ACC112 (cell line): Measurements from ENCODE around the gene DMXL2.
A peak's percentile ranks its signal among the peaks of the same experiment; 100 is the strongest.
"Not testable (repeated sequence)": the region's sequence is repeated elsewhere in the genome, so short reads cannot be mapped to it uniquely, and the experiment has no call there.

ENCODE experiments used
- H2AFZ ChIP-seq: fragments of 200-600 bp; sonication (generic); one replicate; pipeline ENCODE4 v1.6.0; 2017; ENCODE audit warnings: antibody characterized with exemption, low read length; ENCODE audit not compliant: unreplicated experiment
- H3K27ac ChIP-seq: fragments of 200-600 bp; sonication (generic); 2 replicates; pipeline ENCODE4 v1.5.1; 2014; ENCODE audit warnings: low read depth, mild to moderate bottlenecking, antibody characterized with exemption, low read length, moderate library complexity
- H3K27me3 ChIP-seq: fragments of 200-600 bp; sonication (generic); 2 replicates; pipeline ENCODE4 v1.6.1; 2014; ENCODE audit warnings: mild to moderate bottlenecking, antibody characterized with exemption, low read length, moderate library complexity, mixed read lengths; ENCODE audit not compliant: insufficient read depth
- H3K36me3 ChIP-seq: fragments of 200-600 bp; sonication (generic); 2 replicates; pipeline ENCODE4 v1.6.1; 2016; ENCODE audit warnings: mild to moderate bottlenecking, antibody characterized with exemption, low read length, moderate library complexity, mixed read lengths; ENCODE audit not compliant: insufficient read depth
- H3K4me1 ChIP-seq: fragments of 200-600 bp; sonication (generic); one replicate; pipeline ENCODE4 v1.6.1; 2016; ENCODE audit warnings: low read length, mixed read lengths; ENCODE audit not compliant: insufficient read depth, unreplicated experiment, control insufficient read depth
- H3K4me3 ChIP-seq: fragments of 200-600 bp; sonication (generic); 2 replicates; pipeline ENCODE4 v1.5.1; 2014; ENCODE audit warnings: mild to moderate bottlenecking, low read depth, low read length
- H3K79me2 ChIP-seq: fragments of 200-600 bp; sonication (generic); one replicate; pipeline ENCODE4 v1.6.0; 2016; ENCODE audit warnings: low read length; ENCODE audit not compliant: control insufficient read depth, unreplicated experiment, insufficient read depth

DMXL2 gene

DNA sequence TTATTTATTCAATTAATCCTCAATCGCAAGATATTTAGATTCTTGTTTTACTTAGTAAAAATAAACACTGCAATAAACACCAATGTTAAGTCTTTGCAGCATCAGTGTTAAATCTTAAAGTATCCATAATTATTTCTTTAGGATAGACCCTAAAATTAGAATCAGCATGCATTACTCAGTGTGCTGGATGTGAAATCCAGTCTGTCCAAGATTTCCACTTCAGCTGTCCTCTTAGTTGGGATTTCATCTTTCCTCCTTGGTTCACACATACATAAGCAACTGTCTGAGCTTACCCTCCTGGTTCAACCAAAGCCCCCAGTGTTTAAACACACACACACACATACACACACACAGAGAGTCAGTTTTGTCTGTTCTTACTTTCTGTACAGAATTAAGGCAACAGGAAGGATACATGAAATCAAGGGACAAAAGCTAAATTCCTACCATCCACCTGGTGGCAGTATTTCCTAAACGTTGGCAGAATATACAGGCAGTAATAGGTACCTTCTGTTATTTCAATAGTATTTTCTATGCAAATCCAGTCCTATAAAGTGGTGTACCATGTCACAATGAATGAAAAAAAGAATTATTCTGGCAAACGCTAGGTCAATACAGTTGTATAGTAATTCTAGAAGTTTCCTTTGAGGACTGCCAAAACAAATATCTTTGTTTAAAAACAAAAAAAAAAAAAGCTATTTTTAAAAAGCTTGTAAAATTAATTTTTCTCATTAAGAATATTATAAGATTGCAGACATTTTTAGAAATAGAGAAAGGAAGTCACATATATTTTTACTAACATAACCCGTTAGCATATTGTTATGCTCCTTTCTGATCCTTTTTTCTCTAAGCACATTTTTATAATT lies 27.3 kb upstream of the DMXL2 start:
- H3K36me3 ChIP-seq: no peaks in the 10 kb centered on the region
- no peak overlapping the region for H3K27ac ChIP-seq
- H3K4me3 ChIP-seq: no peak overlapping the region
- H3K4me1 ChIP-seq: peaks cover 7% of the 10 kb centered on the region
- H3K79me2 ChIP-seq: no peaks in the 10 kb centered on the region
- H3K27me3 ChIP-seq: no peaks in the 10 kb centered on the region
- H2AFZ ChIP-seq: no peak overlapping the region

DNA sequence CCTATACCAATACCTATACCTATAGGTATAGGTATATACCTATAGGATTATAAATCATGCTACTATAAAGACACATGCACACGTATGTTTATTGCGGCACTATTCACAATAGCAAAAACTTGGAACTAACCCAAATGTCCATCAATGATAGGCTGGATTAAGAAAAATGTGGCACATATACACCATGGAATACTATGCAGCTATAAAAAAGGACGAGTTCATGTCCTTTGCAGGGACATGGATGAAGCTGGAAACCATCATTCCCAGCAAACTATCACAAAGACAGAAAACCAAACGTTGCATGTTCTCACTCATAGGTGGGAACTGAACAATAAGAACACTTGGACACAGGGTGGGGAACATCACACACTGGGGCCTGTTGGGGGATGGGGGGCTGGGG lies 26.1 kb upstream of the DMXL2 start:
- not testable (repeated sequence) for H2AFZ ChIP-seq, H3K4me1 ChIP-seq, H3K27me3 ChIP-seq, H3K27ac ChIP-seq, H3K79me2 ChIP-seq, H3K4me3 ChIP-seq, H3K36me3 ChIP-seq

DNA sequence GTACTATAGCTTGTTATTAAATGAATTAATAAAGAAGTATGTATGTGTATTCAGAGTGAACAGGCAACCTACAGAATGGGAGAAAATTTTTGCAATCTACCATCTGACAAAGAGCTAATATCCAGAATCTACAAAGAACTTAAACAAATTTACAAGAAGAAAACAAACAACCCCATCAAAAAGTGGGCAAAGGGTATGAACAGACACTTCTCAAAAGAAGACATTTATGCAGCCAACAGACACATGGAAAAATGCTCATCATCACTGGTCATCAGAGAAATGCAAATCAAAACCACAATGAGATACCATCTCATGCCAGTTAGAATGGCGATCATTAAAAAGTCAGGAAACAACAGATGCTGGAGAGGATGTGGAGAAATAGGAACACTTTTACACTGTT lies 25.5 kb upstream of the DMXL2 start:
- H3K4me1 ChIP-seq, H3K79me2 ChIP-seq, H3K27ac ChIP-seq, H2AFZ ChIP-seq, H3K36me3 ChIP-seq, H3K27me3 ChIP-seq, H3K4me3 ChIP-seq: not testable (repeated sequence)

DNA sequence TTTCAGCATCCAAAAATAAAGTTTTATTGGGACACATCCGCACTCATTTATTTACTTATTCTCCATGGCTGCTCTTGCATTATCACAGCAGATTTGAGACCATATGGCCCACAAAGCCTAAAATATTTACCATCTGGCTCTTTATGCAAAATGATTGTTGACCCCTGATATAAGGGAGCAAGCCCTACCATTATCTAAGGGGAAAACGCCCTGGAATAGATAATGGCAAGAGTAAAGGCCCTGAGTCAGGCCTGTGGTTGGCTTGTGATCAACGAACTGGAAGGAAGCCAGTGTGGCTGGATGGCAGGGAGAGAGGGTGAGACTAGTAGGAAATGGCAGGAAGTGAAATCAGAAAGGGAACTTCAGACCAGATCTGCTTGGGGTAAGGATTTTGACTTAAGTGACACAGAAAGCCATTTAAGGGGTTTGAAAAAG lies 24.6 kb upstream of the DMXL2 start:
- Histone ChIP-seq H3K79me2 (no peaks in the 10 kb centered on the region), H3K4me3 (no peak overlapping the region), H3K27ac (no peak overlapping the region), H3K36me3 (no peaks in the 10 kb centered on the region), H3K27me3 (no peaks in the 10 kb centered on the region), H2AFZ (peak overlapping the region; percentile 30), H3K4me1 (peaks cover 7% of the 10 kb centered on the region)

DNA sequence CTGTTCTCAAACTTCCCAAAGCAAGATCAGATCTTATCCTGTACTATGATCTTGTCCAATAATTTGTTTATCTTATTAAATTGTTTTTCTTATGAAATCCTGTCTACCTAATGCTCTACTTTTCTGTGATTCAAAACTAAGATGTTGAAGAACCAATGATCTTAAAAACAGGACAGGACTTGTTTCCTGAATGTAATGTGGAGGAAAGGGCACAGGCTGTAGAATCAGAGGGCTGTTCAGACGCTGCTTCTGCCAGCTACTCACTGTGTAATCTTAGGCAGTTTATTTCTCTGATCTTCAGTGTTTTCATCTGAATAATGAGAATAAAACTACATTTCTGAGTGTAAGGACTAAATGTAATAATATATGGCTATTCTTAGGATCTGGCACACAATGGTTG lies 20.1 kb upstream of the DMXL2 start:
- no peaks in the 10 kb centered on the region for H3K79me2 ChIP-seq
- no peaks in the 10 kb centered on the region for H3K27me3 ChIP-seq
- no peak overlapping the region for H3K4me3 ChIP-seq
- peaks cover 7% of the 10 kb centered on the region for H3K4me1 ChIP-seq
- H3K36me3 ChIP-seq: no peaks in the 10 kb centered on the region
- no peak overlapping the region for H3K27ac ChIP-seq
- H2AFZ ChIP-seq: no peak overlapping the region

DNA sequence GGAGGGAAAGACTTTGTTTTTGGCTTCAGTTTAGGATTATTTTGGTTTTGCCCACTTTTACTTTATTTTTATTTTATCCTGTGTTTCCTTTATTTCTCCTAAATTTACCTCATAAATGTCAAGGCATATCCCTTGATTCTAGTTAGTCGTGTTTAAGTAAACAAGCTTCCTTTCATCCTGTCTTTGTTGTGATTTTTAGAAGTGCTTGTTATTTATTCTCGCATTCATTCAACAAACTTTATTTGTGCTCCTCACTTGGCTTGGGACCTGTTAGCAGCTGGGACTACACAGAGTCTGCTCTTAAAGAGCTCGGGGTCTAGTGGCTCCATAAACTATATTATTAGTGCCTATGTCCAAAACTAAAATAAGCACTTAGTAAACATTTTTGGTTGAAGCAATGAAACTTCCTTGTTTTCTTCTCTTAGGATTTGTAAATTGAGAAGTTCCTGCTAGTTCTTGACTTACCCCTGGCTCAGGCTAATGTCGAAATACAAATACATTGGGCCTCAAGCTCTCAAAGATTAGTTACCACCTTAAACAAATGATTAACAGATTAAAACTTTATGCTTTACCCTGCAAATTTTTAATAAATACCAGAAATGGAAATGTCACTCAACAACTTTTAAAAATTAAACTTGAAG lies 19.0 kb upstream of the DMXL2 start:
- no peak overlapping the region for H3K4me3 ChIP-seq
- H2AFZ ChIP-seq: no peak overlapping the region
- no peaks in the 10 kb centered on the region for H3K4me1 ChIP-seq
- H3K27ac ChIP-seq: no peak overlapping the region
- H3K36me3 ChIP-seq: no peaks in the 10 kb centered on the region
- no peaks in the 10 kb centered on the region for H3K27me3 ChIP-seq
- H3K79me2 ChIP-seq: no peaks in the 10 kb centered on the region

DNA sequence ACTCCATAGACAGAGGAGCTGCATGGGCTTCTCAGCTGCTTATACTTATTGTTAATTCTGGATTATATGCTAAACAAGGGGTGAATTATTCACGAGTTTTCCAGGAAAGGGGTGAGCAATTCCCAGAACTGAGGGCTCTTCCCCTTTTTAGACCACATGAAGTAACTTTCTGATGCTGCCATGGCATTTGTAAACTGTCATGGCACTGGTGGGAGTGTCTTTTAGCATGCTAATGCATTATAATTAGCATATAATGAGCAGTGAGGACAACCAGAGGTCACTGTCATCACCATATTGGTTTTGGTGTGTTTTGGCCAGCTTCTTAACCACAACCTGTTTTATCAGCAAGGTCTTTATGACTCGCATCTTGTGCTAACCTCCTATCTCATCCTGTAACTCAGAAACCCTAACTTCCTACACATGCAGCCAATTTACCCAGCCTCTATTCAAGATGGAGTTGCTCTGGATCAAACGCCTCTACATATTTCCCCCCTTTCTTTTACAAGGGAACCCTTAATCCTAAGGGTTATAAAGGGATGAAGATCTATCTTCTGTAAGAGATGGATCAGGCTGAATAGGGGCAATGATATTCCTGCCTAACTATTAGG lies 12.1 kb upstream of the DMXL2 start:
- Histone ChIP-seq H3K36me3 (no peaks in the 10 kb centered on the region), H3K27ac (no peak overlapping the region), H3K27me3 (no peaks in the 10 kb centered on the region), H3K79me2 (no peaks in the 10 kb centered on the region), H2AFZ (no peak overlapping the region), H3K4me3 (no peak overlapping the region), H3K4me1 (no peaks in the 10 kb centered on the region)

DNA sequence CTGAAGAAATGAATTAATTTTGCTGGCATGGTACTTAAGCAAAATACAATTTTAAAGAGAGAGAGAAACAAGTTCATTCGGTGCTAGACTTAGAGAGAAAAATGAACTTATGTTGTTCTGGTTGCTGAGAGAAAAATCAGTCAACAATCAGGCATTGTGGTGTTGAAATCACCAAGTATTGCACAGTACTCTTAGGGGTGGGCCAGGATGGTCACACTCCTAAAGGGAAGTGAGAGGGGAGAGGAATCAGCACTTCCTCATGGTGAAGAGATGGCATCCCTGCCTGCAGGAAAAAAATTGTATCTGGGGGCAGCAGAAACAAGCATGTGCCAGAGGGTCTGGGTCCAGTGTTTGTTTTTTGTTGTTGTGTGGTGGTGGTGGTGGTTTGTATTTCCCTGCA lies 7.0 kb upstream of the DMXL2 start:
- Histone ChIP-seq H3K79me2 (no peaks in the 10 kb centered on the region), H3K4me3 (no peak overlapping the region), H3K36me3 (no peaks in the 10 kb centered on the region), H3K4me1 (no peaks in the 10 kb centered on the region), H2AFZ (no peak overlapping the region), H3K27me3 (no peaks in the 10 kb centered on the region), H3K27ac (no peak overlapping the region)

DNA sequence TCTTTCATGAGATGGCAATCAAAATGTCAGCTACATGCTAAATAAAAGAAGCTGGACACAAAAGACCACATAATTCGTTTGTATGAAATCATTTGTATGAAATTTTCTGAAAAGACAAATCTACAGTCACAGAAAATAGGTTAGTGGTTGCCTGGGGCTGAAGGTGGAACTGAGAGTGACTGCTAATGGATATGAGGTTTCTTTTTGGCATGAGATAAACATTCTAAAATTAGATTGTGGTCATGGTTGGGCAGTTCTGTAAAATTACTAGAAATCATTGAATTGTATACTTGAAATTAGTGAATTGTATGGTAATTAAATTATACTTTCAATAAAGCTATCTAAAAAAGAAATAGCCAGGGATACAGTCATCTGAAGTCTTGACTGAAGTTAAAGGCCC lies 2.7 kb upstream of the DMXL2 start:
- peaks cover 15% of the 10 kb centered on the region for H3K79me2 ChIP-seq
- peaks cover 15% of the 10 kb centered on the region for H3K4me1 ChIP-seq
- no peak overlapping the region for H2AFZ ChIP-seq
- H3K27me3 ChIP-seq: no peaks in the 10 kb centered on the region
- H3K36me3 ChIP-seq: no peaks in the 10 kb centered on the region
- no peak overlapping the region for H3K4me3 ChIP-seq
- H3K27ac ChIP-seq: no peak overlapping the region

DNA sequence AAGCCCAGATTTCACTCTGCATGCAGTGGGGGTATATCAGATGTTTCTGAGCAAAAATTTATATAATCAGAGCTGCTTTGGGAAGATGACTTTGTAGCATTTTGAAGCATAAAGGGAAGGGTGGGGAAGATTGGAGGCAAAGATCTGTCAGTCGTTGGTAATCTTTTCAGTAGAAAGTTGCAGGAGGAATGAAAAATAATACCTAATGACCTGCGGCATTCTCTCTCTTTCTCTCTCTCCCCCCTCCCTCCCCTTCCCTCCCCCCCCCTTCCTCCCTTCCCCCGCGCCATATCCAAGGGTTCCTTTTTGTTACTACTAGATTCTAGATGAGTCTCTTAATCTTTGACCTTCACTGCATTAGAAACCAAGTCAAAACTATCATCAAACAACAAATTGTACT lies 1.5 kb upstream of the DMXL2 start:
- Histone ChIP-seq H3K79me2 (peaks cover 26% of the 10 kb centered on the region), H3K27ac (no peak overlapping the region), H2AFZ (no peak overlapping the region), H3K4me3 (no peak overlapping the region), H3K4me1 (peaks cover 15% of the 10 kb centered on the region), H3K27me3 (no peaks in the 10 kb centered on the region), H3K36me3 (no peaks in the 10 kb centered on the region)
